ENCODE results near the gene DAW1. TPM values are rescaled to one million over a fixed set of nuclear protein-coding genes. Genes with fewer than 3 reads are reported as not detected.

Gene DAW1
- total RNA-seq, 1 donor from 2014 or later, result 0.86 TPM

DNA sequence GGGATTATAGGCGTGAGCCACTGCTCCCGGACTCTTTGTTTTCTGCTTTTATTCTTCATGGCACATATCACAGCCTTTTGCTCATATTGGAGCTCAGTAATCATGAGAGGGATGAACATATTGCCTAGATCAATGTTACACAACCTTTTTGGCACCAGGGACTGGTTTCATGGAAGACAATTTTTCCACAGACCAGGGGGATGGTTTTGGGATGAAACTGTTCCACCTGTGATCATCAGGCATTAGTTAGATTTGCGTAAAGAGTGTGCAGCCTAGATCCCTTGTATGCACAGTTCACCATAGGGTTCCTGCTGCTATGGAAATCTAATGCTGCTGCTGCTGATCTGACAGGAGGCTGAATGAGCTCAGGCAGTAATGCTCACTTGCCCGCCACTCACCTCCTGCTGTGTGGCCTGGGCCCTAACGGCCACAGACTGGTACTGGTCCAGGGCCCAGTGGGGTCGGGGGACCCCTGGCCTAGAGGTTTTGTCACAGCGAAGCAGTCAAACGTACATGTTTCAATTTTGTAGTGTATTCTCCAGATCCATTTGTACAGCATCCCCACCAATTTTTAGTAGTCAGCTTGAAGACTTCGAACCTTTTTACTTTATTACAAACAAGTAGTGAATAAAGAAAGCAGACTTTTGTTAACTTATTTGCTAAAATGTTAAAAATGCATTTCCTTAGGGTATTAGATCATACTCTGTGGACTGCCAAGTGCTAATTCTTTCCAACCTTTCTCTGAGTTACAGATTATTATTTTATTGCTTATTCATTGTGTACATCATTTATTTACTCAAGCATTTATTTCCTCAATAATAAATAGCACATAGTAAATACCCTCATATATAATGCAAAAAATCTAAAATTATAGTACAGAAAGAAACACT is 6.2 kb downstream of the DAW1 start:
- no peaks in the 10 kb centered on the region for H4K20me1 ChIP-seq (ENCODE audit: insufficient read depth, low read length)
- H3K4me3 Mint-ChIP-seq (ENCODE audit: unreplicated experiment), result no peak overlapping the region
- H3K27ac Mint-ChIP-seq (ENCODE audit: unreplicated experiment), result no peak overlapping the region
- no peaks in the 10 kb centered on the region for H3K9me3 ChIP-seq (ENCODE audit: insufficient read depth, low read depth, low read length)
- no peaks in the 10 kb centered on the region for H3K36me3 Mint-ChIP-seq (ENCODE audit: low read depth, unreplicated experiment)
- H3K4me2 ChIP-seq (ENCODE audit: low read length), result no peak overlapping the region
- no peaks in the 10 kb centered on the region for H3K27me3 ChIP-seq (ENCODE audit: insufficient read depth, low read length)
- peaks cover 14% of the 10 kb centered on the region for H3K4me1 ChIP-seq (ENCODE audit: insufficient read depth, low read length)
- no peaks in the 10 kb centered on the region for H3K79me2 ChIP-seq (ENCODE audit: insufficient read depth, low read length)
- no peaks in the 10 kb centered on the region for H3K36me3 ChIP-seq (ENCODE audit: insufficient read depth, low read length)
- no peak for DNase-seq (ENCODE audit: low read depth)
- peak overlapping the region; percentile 24 for H3K27ac ChIP-seq (ENCODE audit: low read depth, low read length)
- H3K9me3 Mint-ChIP-seq (ENCODE audit: unreplicated experiment), result no peaks in the 10 kb centered on the region
- H2AFZ ChIP-seq (ENCODE audit: low read depth, low read length), result no peak overlapping the region
- no peak overlapping the region for H3K4me3 ChIP-seq (ENCODE audit: insufficient read depth, low read depth, low read length)
- H3K27me3 Mint-ChIP-seq (ENCODE audit: low read depth, unreplicated experiment), result peaks cover 2% of the 10 kb centered on the region
- no peak for TF ChIP-seq EZH2 (IDR thresholded peaks at IDR 0.05; ENCODE audit: insufficient read depth, low read length)
- TF ChIP-seq, protein P1, sequence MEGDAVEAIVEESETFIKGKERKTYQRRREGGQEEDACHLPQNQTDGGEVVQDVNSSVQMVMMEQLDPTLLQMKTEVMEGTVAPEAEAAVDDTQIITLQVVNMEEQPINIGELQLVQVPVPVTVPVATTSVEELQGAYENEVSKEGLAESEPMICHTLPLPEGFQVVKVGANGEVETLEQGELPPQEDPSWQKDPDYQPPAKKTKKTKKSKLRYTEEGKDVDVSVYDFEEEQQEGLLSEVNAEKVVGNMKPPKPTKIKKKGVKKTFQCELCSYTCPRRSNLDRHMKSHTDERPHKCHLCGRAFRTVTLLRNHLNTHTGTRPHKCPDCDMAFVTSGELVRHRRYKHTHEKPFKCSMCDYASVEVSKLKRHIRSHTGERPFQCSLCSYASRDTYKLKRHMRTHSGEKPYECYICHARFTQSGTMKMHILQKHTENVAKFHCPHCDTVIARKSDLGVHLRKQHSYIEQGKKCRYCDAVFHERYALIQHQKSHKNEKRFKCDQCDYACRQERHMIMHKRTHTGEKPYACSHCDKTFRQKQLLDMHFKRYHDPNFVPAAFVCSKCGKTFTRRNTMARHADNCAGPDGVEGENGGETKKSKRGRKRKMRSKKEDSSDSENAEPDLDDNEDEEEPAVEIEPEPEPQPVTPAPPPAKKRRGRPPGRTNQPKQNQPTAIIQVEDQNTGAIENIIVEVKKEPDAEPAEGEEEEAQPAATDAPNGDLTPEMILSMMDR (IDR thresholded peaks at IDR 0.05; ENCODE audit: insufficient read depth, low read depth, low read length), result no peak
- H3K4me1 Mint-ChIP-seq (ENCODE audit: low read depth, unreplicated experiment), result no peaks in the 10 kb centered on the region
- FAIRE-seq, result no peak
- H3K9ac ChIP-seq (ENCODE audit: low read length), result peak overlapping the region; percentile 37

DNA sequence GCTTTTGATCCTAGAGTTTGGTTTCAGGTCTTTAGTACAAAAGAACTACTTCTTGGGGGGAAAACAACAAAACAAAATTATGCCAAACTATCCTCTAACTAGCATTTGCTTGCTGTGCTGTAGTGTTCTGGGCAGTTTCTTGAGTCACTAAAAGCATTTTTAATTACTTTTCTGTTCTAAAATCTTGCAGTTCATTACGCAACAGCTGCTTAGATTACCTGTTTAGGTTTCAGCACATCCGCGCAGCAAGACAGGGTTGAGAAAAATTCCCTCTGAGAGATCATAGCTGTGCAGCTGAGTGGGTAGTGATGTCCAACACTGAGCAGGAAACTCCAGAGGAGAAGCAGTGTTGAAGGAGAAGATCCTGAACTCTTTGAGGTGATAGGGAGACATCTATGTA is 9.0 kb downstream of the DAW1 start:
- no peak for FAIRE-seq
- H3K27ac ChIP-seq (ENCODE audit: low read depth, low read length), result no peak overlapping the region
- H3K27me3 ChIP-seq (ENCODE audit: insufficient read depth, low read length), result no peaks in the 10 kb centered on the region
- H3K36me3 ChIP-seq (ENCODE audit: insufficient read depth, low read length), result no peaks in the 10 kb centered on the region
- H3K4me1 ChIP-seq (ENCODE audit: insufficient read depth, low read length), result peaks cover 13% of the 10 kb centered on the region
- Mint-ChIP-seq H3K36me3 (ENCODE audit: low read depth, unreplicated experiment) (no peaks in the 10 kb centered on the region), H3K4me1 (ENCODE audit: low read depth, unreplicated experiment) (no peaks in the 10 kb centered on the region), H3K9me3 (ENCODE audit: unreplicated experiment) (no peaks in the 10 kb centered on the region), H3K27ac (ENCODE audit: unreplicated experiment) (no peak overlapping the region), H3K27me3 (ENCODE audit: low read depth, unreplicated experiment) (no peaks in the 10 kb centered on the region), H3K4me3 (ENCODE audit: unreplicated experiment) (no peak overlapping the region)
- H4K20me1 ChIP-seq (ENCODE audit: insufficient read depth, low read length), result no peaks in the 10 kb centered on the region
- H3K79me2 ChIP-seq (ENCODE audit: insufficient read depth, low read length), result no peaks in the 10 kb centered on the region
- DNase-seq (ENCODE audit: low read depth), result no peak
- no peak overlapping the region for H3K9ac ChIP-seq (ENCODE audit: low read length)
- no peak overlapping the region for H3K4me2 ChIP-seq (ENCODE audit: low read length)
- no peak overlapping the region for H2AFZ ChIP-seq (ENCODE audit: low read depth, low read length)
- no peaks in the 10 kb centered on the region for H3K9me3 ChIP-seq (ENCODE audit: insufficient read depth, low read depth, low read length)
- no peak overlapping the region for H3K4me3 ChIP-seq (ENCODE audit: insufficient read depth, low read depth, low read length)
- TF ChIP-seq, protein P1 (IDR thresholded peaks at IDR 0.05; ENCODE audit: insufficient read depth, low read depth, low read length), result no peak
- TF ChIP-seq EZH2 (IDR thresholded peaks at IDR 0.05; ENCODE audit: insufficient read depth, low read length), result no peak
